GM12875 (cell line): ENCODE results near the gene SRSF4.

Experiments used
- H3K4me3 ChIP-seq: one replicate; pipeline ENCODE4 v1.5.1; 2011; ENCODE audit warnings: low read depth, low read length, control low read depth
- TF ChIP-seq, protein P1 (sequence below): IDR thresholded peaks from 2 replicates; pipeline ENCODE4 v1.5.1; 2011; ENCODE audit warnings: low read depth, mild to moderate bottlenecking, control low read depth, inconsistent platforms, low read length, moderate library complexity, borderline replicate concordance; ENCODE audit not compliant: insufficient read depth

SRSF4 gene

DNA sequence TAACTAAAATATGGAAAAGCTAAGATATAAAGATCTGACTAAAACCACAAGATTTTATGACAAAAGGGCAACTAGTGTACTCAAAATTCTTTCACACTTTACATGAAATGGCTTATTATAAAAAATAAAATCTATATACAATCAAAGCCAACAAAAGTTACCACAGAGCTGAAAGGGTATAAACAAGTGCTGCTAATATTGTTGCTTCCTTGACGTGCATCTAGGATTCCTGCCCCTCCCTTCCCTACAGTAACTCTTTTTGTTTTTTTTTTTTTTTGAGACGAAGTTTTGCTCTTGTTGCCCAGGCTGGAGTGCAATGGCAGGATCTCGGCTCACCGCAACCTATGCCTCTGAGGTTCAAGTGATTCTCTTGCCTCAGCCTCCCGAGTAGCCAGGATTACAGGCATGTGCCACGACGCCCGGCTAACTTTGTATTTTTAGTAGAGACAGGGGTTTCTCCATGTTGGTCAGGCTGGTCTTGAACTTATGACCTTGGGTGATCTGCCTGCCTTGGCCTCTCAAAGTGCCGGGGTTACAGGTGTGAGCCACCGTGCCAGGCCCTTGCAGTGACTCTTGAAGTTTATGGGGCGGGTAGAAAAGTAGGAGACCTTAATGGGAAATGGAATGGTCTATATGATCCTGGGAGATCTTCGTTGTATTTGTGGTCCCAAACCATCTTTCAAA lies 4.5 kb downstream of the SRSF4 start:
- TF ChIP-seq, protein P1, sequence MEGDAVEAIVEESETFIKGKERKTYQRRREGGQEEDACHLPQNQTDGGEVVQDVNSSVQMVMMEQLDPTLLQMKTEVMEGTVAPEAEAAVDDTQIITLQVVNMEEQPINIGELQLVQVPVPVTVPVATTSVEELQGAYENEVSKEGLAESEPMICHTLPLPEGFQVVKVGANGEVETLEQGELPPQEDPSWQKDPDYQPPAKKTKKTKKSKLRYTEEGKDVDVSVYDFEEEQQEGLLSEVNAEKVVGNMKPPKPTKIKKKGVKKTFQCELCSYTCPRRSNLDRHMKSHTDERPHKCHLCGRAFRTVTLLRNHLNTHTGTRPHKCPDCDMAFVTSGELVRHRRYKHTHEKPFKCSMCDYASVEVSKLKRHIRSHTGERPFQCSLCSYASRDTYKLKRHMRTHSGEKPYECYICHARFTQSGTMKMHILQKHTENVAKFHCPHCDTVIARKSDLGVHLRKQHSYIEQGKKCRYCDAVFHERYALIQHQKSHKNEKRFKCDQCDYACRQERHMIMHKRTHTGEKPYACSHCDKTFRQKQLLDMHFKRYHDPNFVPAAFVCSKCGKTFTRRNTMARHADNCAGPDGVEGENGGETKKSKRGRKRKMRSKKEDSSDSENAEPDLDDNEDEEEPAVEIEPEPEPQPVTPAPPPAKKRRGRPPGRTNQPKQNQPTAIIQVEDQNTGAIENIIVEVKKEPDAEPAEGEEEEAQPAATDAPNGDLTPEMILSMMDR: no peak
- H3K4me3 ChIP-seq: no peak overlapping the region

DNA sequence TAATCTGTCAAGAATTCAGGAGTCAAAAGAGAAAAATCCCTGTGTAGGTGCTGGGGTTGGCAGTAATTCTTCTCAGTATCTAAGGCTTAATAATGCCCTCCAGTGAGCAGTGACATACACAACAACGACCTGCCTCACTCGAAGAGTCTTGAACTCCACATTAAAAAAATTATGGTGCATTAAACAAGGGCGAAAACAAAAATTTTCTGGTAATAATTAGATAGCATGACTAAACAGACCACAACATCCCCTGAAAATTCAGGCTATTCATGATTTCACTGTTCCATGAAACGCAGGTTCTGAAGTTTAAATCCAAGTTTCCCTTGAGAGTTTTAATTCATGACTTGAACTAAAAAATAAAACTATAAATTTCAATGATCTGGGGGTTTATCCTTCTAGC lies 5.1 kb downstream of the SRSF4 start:
- TF ChIP-seq, protein P1: no peak
- H3K4me3 ChIP-seq: no peak overlapping the region

DNA sequence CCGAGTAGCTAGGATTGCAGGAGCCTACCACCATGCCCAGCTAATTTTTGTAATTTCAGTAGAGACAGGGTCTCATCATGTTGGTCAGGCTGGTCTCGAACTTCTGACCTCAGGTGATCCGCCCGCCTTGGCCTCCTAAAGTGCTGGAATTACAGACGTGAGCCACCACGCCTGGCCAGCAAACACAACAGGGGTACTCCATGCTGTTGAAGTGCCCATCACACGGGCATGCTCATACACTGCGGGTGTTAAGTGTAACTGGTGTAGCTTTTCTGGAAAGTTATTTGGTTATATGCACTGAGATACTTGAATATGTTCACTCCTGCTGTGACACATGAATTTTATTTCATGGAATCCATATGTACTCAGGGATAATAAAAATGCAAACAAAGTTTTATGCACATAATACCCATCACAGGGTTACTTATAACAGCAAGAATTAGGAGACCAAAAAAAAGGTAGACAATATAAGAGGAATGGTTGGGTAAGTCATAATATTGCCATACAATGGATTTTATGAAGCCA lies 9.2 kb downstream of the SRSF4 start:
- TF ChIP-seq, protein P1: no peak
- no peak overlapping the region for H3K4me3 ChIP-seq

DNA sequence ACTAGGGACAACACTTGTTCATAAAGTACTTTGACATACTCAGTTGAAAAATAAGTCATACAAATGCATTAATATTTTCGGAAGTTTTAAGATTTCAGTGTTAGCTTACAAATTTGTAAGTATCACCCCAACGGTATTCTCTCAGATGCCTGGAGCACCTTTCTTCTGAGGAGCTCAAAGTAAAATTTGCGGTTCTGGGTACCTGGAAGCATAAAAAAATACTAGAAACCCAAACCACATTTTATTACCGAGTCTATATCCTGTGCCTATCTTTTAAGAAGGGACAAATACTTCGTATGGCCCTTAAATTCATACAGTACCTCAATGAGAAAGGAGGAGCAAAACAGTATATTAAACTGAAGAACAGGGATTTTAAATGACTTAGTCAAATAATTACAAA lies 10.2 kb downstream of the SRSF4 start:
- TF ChIP-seq, protein P1: no peak
- H3K4me3 ChIP-seq: no peak overlapping the region

DNA sequence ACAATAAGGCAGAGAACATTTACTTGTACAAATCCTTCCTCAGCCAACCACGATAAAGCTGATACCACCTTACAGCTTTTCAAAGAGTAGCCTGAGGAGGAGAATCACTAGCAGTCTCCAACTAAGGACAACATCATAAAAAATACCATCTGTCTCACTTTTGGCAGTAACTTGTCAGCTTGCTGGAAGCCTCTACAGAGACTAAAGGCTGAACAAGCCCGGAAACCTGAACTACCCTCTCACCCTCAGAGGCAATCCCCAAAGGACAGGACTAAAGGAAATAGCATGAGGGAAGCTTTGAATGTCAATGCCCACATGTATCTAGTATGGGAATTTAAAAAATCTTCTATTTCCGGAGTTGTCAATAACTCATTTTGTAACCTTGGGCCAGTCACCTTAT lies 10.6 kb downstream of the SRSF4 start:
- TF ChIP-seq, protein P1: no peak
- no peak overlapping the region for H3K4me3 ChIP-seq

DNA sequence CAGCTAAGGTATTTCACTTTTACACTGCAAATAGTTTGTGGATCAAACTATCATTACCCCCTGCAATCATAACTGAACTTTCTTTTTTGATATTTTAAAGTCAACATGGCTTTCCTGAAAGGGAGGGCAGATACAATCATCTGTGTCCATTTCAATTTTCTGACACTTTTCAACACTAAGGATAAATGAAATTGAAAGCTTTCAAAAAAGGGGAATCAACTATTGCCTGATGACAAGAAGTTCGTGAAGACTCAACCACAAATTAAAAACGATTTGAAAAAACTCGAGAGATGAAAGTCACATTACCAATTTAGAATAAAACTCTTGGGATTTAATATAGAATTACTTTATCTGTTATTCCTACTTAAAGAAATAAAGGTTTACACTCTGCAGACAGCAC lies 11.7 kb downstream of the SRSF4 start:
- H3K4me3 ChIP-seq: no peak overlapping the region
- TF ChIP-seq, protein P1: no peak

DNA sequence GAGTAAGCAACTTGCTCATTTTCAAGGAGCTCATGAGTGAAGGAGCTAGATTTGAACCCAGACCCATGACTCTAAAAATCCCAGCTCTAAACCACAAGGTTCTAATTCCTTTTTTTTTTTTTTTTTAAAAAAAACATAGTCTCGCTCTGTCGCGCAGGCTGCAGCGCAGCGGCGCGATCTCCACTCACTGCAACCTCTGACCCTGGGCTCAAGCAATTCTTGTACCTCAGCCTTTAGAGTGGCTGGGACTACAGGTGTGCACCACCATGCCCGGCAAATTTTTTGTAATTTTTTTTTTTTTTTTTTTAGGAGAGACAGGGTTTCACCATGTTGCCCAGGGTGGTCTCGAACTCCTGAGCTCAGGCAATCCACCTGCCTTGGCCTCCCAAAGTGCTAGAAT lies 13.8 kb downstream of the SRSF4 start:
- TF ChIP-seq, protein P1: no peak
- no peak overlapping the region for H3K4me3 ChIP-seq
